ENCODE data around the gene TAGLN.
"Not testable (repeated sequence)": the region's sequence is repeated elsewhere in the genome, so short reads cannot be mapped to it uniquely, and the experiment has no call there.

DNA sequence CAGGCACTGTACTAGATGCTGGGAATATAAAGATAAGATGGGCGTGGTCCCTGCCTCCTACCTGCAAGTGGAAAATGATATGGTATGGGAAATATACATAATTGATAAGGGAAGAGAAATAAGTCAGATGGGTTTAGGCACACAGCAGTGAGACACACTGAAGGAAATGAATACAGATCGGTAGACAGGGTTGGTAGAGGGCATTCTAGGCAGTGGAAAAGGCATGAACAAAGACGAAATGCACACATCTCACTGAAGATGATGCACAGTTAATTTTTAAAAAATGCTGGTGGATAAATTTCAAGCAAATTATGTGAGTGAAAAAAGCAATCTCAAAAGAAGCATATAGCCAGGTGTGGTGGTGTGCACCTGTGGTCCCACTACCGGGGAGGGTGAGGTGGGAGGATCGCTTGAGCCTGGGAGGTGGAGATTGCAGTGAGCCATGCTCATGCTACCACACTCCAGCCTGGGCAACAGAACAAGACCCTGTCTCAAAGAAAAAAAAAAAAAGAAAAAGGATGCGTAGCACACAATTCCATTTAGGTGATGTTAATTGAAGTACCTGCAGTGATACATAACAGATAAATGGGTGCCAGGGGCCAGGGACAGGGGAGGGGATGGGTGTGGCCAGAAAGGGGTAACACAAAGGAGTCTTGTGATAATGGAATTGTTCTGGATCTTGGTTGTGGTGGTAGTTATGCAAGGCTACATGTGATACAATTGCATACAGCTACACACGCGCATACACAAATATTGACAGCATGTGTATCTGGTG, 10.4 kb downstream of the TAGLN start:
- not testable (repeated sequence) for TF ChIP-seq NR2C2 (CRISPR knock-in tag; IDR thresholded peaks at IDR 0.05); GTF2I (CRISPR knock-in tag; conservative IDR thresholded peaks at IDR 0.05); ESRRA (CRISPR knock-in tag; IDR thresholded peaks at IDR 0.05; ENCODE audit: borderline replicate concordance)
- TF ChIP-seq, protein P1, sequence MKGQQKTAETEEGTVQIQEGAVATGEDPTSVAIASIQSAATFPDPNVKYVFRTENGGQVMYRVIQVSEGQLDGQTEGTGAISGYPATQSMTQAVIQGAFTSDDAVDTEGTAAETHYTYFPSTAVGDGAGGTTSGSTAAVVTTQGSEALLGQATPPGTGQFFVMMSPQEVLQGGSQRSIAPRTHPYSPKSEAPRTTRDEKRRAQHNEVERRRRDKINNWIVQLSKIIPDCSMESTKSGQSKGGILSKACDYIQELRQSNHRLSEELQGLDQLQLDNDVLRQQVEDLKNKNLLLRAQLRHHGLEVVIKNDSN (CRISPR knock-in tag; IDR thresholded peaks at IDR 0.05) = not testable (repeated sequence)

Data from WTC11 (cell line).